Large intestine (tissue), 3 donors: ENCODE data around the gene PTPRU. TPM values are rescaled to one million over a fixed set of nuclear protein-coding genes. Genes with fewer than 3 reads are reported as not detected.
"Not testable (repeated sequence)": the region's sequence is repeated elsewhere in the genome, so short reads cannot be mapped to it uniquely, and the experiment has no call there.

Experiments used
- DNase-seq, 2 donors: peaks; one replicate each; pipeline versions ENCODE4 v3.0.0 to v3.0.0-alpha.2; 2013
- H3K27ac ChIP-seq: one replicate; pipeline ENCODE4 v1.5.1; 2013; ENCODE audit warnings: low read length
- H3K27me3 ChIP-seq: 2 replicates; pipeline ENCODE4 v1.6.1; 2013; ENCODE audit warnings: low read length; ENCODE audit not compliant: control insufficient read depth, insufficient read depth
- H3K36me3 ChIP-seq: 2 replicates; pipeline ENCODE4 v1.6.1; 2013; ENCODE audit warnings: low read length; ENCODE audit not compliant: control insufficient read depth, insufficient read depth
- H3K4me1 ChIP-seq: one replicate; pipeline ENCODE4 v1.6.1; 2013; ENCODE audit warnings: low read length; ENCODE audit not compliant: control insufficient read depth, insufficient read depth
- H3K4me3 ChIP-seq: one replicate; pipeline ENCODE4 v1.5.1; 2013; ENCODE audit warnings: low read length
- H3K9me3 ChIP-seq: one replicate; pipeline ENCODE4 v1.6.1; 2013; ENCODE audit warnings: mild to moderate bottlenecking, low read depth, low read length, moderate library complexity; ENCODE audit not compliant: control insufficient read depth
- WGBS: methylation state at CpG from one replicate; pipeline ENCODE4 v1.1.5; 2013; ENCODE audit warnings: low lambda C conversion rate; ENCODE audit not compliant: insufficient coverage; 5-methylcytosine and 5-hydroxymethylcytosine counted together
- polyA plus RNA-seq: library from polyadenylated mRNA; unstranded; fragments of 120-200 nt; gene quantifications from one replicate; pipeline ENCODE4 v1.2.1, GENCODE V29; 2013

The PTPRU gene
- polyA plus RNA-seq, 1 donor, result 17.6 TPM

GRCh38 chr1:29221296-29221695 lies 15.0 kb upstream of the PTPRU start:
- Histone ChIP-seq H3K4me1 (no peaks in the 10 kb centered on the region), H3K27ac (no peak overlapping the region), H3K4me3 (no peak overlapping the region), H3K9me3 (no peaks in the 10 kb centered on the region), H3K36me3 (peaks cover 32% of the 10 kb centered on the region), H3K27me3 (no peaks in the 10 kb centered on the region)
- no peak for DNase-seq
- WGBS, result 100% methylated on average over 2 of the region's 3 CpGs

- not testable (repeated sequence) for H3K4me1 ChIP-seq, H3K9me3 ChIP-seq, DNase-seq, H3K4me3 ChIP-seq, H3K27me3 ChIP-seq, H3K27ac ChIP-seq
- H3K36me3 ChIP-seq, result peaks cover 30% of the 10 kb centered on the region
- WGBS, result no CpG with 5 or more reads among the region's 6 CpGs
Measured at GRCh38 chr1:29222260-29222659, 14.1 kb upstream of the PTPRU start.

DNA sequence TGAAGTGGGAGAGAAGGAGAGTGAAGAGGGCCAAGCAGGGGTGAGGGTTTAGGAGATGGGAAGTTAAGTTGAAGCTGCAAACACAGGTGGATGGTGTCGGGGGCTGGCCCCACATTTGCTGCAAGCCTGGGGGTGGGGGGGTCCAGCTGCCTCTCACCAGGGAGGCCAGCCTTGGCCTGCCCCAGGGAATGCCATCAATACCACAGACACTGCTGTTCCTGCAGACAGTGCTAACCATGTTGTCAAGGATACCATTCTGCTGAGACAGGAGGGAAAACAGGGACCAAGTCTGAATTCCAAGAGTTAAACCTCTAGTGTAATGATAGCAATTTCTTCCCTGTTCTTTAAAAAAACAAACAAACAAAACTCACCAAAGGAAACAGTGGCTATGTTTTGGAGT lies 13.6 kb upstream of the PTPRU start:
- no peaks in the 10 kb centered on the region for H3K4me1 ChIP-seq
- no peaks in the 10 kb centered on the region for H3K9me3 ChIP-seq
- H3K36me3 ChIP-seq, result peaks cover 30% of the 10 kb centered on the region
- WGBS, result no CpG with 5 or more reads among the region's 1 CpG
- H3K27ac ChIP-seq, result no peak overlapping the region
- no peak overlapping the region for H3K4me3 ChIP-seq
- no peak for DNase-seq
- no peaks in the 10 kb centered on the region for H3K27me3 ChIP-seq

DNA sequence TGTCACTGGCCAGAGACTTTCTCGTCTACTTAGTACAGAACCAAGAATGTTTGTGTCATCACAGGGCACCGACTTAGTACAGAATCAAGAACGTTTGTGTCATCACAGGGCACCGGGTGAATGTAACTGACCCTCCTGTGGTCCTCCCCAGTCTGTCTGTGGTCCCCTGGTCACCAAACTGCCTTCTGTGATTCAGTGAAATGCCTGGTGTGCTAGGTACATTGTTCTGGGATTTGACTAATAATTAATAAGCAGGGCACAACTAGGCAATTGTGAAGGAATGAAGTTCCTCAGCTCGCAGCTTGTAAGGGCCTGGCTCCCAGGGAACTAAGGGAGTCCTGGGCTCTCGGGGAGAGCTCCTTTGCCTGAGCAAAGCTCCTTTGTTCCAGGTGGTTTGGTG lies 12.8 kb upstream of the PTPRU start:
- Histone ChIP-seq H3K4me3 (no peak overlapping the region), H3K27ac (no peak overlapping the region), H3K36me3 (peaks cover 30% of the 10 kb centered on the region), H3K9me3 (no peaks in the 10 kb centered on the region), H3K27me3 (no peaks in the 10 kb centered on the region), H3K4me1 (no peaks in the 10 kb centered on the region)
- no CpG with 5 or more reads among the region's 6 CpGs for WGBS
- DNase-seq, result no peak

- Histone ChIP-seq H3K27ac (no peak overlapping the region), H3K4me1 (peaks cover under 1% of the 10 kb centered on the region), H3K9me3 (no peaks in the 10 kb centered on the region), H3K36me3 (peaks cover 30% of the 10 kb centered on the region), H3K27me3 (no peaks in the 10 kb centered on the region), H3K4me3 (no peak overlapping the region)
- DNase-seq, result no peak
- WGBS, result no CpG with 5 or more reads among the region's 5 CpGs
Measured at GRCh38 chr1:29224356-29224837, 11.9 kb upstream of the PTPRU start.

- DNase-seq, result peak in 1 of 2 donors; percentile 51
- no CpG with 5 or more reads among the region's 4 CpGs for WGBS
Measured at GRCh38 chr1:29225361-29225760, 11.0 kb upstream of the PTPRU start.

GRCh38 chr1:29227511-29227910 lies 8.8 kb upstream of the PTPRU start:
- H3K4me1 ChIP-seq, result peaks cover 10% of the 10 kb centered on the region
- peaks cover 15% of the 10 kb centered on the region for H3K36me3 ChIP-seq
- no peak overlapping the region for H3K4me3 ChIP-seq
- no peaks in the 10 kb centered on the region for H3K27me3 ChIP-seq
- H3K9me3 ChIP-seq, result no peaks in the 10 kb centered on the region
- no peak for DNase-seq
- no CpG with 5 or more reads among the region's 5 CpGs for whole genome bisulfite sequencing
- no peak overlapping the region for H3K27ac ChIP-seq

More at GRCh38 chr1:29225361-29225760, 11.0 kb upstream of the PTPRU start:
- H3K4me3 ChIP-seq, result no peak overlapping the region
- H3K9me3 ChIP-seq, result no peaks in the 10 kb centered on the region
- no peaks in the 10 kb centered on the region for H3K27me3 ChIP-seq
- peak overlapping the region; percentile 44 for H3K27ac ChIP-seq
- peaks cover 10% of the 10 kb centered on the region for H3K4me1 ChIP-seq
- peaks cover 24% of the 10 kb centered on the region for H3K36me3 ChIP-seq

DNA sequence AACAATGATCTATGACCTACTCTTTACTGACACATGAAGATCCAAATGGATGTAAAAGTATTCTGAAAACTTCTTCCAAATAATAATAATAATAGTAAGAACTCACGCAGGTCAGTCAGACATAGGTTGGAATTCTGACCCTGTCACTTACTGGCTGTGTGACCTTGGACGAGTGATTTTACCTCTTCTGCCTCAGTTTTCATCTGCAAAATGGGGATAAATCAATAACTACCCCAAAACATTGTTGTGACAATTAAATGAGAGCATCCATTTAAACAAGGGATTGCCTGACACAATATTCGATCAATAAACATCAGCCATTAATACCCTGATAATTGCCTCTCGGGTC lies 6.1 kb upstream of the PTPRU start:
- H3K27ac ChIP-seq, result no peak overlapping the region
- WGBS, result 20% methylated on average over 1 of the region's 4 CpGs
- DNase-seq, result no peak

DNA sequence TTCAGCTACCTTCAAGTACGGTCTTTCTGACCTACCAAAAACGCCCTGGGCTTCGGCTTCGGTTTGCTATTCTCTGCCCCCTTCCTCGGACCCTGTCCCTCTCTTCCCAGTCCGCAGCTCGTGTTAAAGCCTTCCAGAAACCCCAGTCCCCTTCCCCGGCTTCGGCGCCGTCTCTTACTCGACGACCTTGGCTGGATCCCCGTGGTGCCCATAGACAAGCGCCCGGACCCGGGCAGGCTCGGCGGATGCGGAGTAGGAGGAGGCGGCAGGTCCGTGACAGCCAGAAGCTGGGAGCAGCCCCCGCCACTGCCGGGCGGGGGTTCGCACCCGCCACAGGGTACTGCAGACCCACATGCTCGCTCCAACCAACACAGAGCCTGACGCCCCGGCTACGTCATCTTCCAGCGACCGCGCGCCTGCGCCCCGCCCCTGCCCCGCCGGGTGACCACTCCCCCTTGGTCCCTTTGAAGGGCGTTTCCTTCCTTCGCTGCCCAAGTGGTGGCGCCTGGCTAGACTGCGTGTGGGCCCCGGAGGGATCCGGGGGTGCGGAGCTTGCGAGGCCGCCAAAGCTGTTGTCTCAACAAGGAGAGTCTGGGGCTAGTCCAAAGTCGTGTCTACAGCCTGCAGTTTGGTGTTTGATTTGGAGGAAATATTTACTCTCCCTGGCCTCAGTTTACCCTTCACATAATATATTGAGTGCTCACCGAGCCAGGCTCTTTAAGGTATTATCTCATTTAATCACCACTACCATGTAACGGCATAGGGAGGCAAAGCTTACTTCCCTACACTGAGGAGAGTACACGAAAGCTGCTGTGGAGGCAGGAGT lies 5.6 kb upstream of the PTPRU start, which contains the start of gene MECR:
Gene MECR (minus strand): TSS at position 382 of the 826 bp plus-strand sequence. CDS start 28 bp downstream, at position 354.
- Histone ChIP-seq H3K27ac (peak within 1 kb of the TSS; percentile 43), H3K36me3 (no peaks in the 10 kb centered on the region), H3K4me3 (peak within 1 kb of the TSS; percentile 93), H3K9me3 (no peaks in the 10 kb centered on the region), H3K4me1 (peaks cover 10% of the 10 kb centered on the region), H3K27me3 (peaks cover 7% of the 10 kb centered on the region)
- peak; percentile 90 to 95 for DNase-seq
- 8% methylated on average over 2 of the region's 52 CpGs for WGBS

More for the DNA sequence above, 6.1 kb upstream of the PTPRU start:
- Histone ChIP-seq H3K9me3 (no peaks in the 10 kb centered on the region), H3K36me3 (no peaks in the 10 kb centered on the region), H3K27me3 (peaks cover 7% of the 10 kb centered on the region), H3K4me1 (peaks cover 10% of the 10 kb centered on the region), H3K4me3 (peak overlapping the region; percentile 93)

DNA sequence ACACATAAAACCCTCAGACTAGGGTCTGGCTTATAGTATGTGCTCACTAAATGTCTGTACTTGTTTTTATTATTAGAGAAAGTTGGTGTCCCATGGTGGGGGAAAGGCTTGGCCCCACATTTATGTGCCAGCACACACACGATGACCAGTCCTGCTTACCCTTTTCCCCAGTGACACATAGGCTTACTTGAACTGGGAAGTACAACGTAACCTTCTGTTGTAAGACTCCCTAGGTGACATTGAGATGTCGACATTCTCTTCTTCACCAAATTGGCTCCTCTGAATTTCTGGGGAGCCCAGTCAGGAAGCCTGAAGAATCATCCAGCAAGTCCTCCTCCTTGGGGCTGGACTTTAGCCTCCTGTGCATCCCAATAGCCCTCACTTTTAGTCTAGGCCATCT lies 3.9 kb upstream of the PTPRU start:
- Histone ChIP-seq H3K27me3 (peaks cover 19% of the 10 kb centered on the region), H3K4me3 (no peak overlapping the region)
- WGBS, result no CpG with 5 or more reads among the region's 3 CpGs

More for the DNA sequence above, 3.9 kb upstream of the PTPRU start:
- no peak for DNase-seq
- no peaks in the 10 kb centered on the region for H3K9me3 ChIP-seq
- H3K27ac ChIP-seq, result no peak overlapping the region
- no peaks in the 10 kb centered on the region for H3K36me3 ChIP-seq
- H3K4me1 ChIP-seq, result peaks cover 16% of the 10 kb centered on the region
